Activated T-helper 9 cell treated with anti-CD3 and anti-CD28 coated beads, Interleukin-2, amount 50 U/mL, for 16 hours (primary cell): ENCODE measurements around the gene FOXR2.

ENCODE experiments used
- DNase-seq: peaks from one replicate; pipeline ENCODE4 v3.0.0-alpha.2; 2020; ENCODE audit warnings: low read depth

FOXR2 gene, protein sequence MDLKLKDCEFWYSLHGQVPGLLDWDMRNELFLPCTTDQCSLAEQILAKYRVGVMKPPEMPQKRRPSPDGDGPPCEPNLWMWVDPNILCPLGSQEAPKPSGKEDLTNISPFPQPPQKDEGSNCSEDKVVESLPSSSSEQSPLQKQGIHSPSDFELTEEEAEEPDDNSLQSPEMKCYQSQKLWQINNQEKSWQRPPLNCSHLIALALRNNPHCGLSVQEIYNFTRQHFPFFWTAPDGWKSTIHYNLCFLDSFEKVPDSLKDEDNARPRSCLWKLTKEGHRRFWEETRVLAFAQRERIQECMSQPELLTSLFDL

DNA sequence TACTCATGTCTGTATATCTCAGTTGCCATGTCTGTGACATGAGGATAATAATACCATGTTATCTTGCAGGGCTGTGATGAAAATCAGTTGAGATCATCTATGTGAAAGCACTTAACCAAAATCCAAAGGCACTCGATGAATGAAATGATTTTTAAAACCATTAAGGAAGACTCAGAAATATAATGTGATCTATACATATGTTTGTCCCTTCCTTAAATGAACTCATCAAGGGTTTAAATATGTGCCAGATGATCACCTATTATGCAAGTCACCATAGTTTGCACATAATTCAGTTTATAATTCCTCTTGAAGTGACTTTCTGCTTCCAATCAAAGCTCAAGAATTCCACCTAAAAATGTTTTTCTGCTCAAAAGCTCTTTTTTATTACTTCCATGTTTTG lies at the start of gene FOXR2:
Gene FOXR2, plus strand, starts transcription at position 301 of the 400 bp plus-strand sequence. CDS start 312 bp downstream, outside the sequence.
- no peak for DNase-seq

DNA sequence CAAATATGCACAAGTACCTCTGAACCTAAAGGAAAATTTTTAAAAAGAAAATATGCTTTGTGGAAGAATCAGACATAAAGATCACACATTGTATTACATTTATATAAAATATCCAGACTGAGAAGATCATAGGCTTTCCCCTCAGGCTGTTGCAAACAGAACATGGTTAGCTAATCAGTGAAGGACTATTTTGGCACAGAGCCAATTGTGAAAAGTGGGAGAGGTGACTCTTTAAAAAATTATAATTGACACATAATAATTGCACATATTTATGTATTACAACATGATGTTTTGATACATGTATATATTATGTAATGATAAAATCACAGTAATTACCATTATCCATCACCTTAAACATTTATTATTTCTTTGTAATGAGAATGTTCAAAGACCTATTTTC lies 44.1 kb upstream of the FOXR2 start:
- DNase-seq: no peak

- no peak for DNase-seq
These were observed 40.8 kb upstream of the FOXR2 start for GRCh38 chrX:55582447-55582846.

DNA sequence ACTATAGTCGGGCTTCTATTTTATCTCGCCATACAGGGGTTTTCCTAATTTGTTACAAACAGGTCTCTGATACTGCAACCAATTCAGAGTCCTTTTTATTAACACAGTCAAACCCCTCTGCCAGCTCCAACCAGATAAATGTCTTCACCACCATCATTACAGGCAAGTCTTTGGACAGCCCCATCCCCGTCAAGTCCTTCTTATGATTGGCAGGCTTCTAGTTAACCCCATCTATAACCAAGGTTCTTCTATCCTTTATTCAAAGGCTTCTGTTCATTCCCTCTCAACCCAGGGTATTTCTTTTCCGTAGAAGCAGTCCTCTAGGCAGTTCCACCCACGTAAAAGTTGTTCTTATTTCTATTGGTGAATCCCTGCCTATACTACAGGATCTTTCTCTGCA lies 29.9 kb upstream of the FOXR2 start:
- no peak for DNase-seq

GRCh38 chrX:55593756-55594257 lies 29.4 kb upstream of the FOXR2 start:
- no peak for DNase-seq

DNA sequence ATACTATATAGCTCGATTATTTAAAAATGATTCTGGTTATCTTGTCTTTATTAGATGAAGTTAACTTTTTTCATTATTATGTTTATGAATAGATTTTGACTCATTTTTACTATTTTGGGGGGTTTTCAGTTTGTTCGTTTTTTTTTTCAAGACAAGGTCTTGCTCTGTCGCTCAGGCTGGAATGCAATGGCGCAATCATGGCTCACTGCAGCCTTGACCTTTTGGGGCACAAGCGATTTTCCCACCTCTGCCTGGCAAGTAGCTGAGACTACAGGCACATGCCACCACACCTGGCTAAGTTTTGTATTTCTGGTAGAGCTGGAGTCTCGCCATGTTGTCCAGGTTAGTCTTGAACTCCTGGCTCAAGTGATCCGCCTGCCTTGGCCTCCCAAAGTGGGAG lies 24.9 kb upstream of the FOXR2 start:
- no peak for DNase-seq

DNA sequence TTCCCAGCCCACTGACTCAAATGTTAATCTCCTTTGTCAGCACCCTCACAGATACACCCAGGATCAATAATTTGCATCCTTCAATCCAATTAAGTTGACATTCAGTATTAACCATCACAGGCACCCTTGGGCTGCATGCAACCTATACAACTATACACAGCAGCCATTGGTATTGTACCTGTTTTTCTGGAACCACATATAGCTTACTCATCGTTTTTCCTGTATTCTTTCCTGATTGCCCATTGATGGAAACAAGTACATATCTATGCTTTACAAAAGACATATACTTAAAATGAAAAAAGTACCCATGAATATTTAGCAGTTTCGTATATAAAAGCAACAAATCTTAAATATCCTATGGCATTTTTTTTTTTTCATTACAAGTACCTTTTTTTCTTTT lies 3.7 kb upstream of the FOXR2 start:
- DNase-seq: no peak

DNA sequence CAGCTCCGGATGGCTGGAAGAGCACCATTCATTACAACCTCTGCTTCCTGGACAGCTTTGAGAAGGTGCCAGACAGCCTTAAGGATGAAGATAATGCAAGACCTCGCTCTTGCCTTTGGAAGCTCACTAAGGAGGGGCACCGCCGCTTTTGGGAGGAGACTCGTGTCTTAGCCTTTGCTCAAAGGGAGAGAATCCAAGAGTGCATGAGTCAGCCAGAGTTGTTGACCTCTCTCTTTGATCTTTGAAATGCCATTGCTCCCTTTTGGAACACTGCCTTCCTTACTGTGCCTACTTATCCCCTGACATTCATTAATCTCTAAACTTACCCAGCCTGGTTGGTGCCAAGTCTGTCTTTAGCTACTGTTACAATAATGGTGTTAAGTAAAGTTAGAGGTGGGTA lies 1.2 kb downstream of the FOXR2 start:
- DNase-seq: no peak

- no peak for DNase-seq
These were observed 12.9 kb downstream of the FOXR2 start for GRCh38 chrX:55636109-55636508.

DNA sequence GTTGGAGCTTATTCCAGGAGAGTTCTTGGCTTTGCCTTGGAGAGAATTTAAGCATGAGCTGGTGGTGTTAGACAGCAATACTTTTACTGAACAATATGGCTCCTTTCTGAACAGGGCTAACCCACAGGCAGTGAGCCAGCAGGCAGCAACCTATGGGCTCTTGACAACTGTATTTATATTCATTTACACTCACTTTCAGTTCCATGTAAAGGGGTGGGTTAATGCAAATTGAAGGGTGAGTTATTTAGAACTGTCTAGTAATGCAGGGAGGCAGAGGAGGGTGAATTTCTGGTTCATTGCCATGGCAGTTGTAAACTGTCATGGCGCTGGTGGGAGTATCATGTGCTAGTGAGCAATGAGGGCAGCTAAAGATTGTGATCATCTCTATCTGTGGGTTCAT lies 15.7 kb downstream of the FOXR2 start:
- DNase-seq: no peak

DNA sequence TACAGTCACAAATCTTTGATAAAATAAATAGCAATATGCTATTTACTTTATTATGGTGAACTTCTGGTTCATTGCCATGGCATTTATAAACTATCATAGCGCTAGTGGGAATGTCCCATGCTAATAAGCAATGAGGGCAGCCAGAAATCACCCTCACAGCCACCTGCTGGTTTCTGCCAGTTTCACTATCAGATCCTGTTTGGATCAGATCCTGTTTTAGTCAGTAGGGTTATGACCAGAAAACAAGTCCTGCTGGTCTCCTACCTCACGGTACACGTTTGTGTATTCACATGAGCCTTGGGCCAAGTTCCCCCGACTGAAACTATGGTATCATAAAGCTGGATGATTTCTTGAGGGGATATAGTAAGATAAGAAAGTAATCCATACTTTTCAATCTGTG lies 17.7 kb downstream of the FOXR2 start:
- DNase-seq: no peak

DNA sequence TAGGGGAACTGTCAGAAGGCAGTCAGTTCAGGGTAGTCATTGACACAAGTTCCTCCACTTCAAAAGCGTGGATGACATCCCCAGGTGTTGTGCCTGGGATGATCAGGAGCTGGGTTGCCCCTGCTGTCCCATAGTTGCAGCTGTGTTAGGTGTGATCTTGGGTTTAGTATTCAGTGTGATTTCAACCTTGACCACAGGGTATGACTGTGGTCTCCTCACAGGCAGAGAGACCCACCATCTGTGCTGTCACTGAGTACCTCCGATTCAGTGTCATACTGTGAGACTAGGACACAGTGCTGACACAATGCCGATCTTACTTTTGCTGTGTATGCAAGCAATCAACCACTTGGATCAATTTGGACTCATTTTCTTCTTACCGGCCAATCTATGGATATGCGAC lies 25.2 kb downstream of the FOXR2 start:
- DNase-seq: no peak

DNA sequence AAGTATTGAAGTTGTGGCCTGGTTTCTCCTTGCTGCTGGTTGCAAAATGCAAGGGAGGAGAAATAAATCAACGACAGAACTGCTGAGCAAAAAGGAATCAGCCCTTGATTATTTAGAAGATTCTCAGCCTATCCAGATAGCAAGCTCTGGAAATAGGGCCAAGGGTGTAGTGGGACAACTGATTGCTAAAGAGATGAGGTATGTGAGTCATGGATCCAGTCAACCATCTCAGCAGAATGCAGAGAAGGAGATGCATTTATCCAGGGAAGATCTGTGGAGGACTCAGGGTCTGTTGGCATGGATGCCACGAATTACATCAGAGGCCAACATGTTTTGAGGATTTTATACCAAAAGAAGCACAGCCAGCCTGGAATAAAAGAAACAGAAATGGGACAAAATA lies 36.7 kb downstream of the FOXR2 start:
- no peak for DNase-seq

- DNase-seq: no peak
These were observed 40.4 kb downstream of the FOXR2 start for GRCh38 chrX:55663584-55663983.

DNA sequence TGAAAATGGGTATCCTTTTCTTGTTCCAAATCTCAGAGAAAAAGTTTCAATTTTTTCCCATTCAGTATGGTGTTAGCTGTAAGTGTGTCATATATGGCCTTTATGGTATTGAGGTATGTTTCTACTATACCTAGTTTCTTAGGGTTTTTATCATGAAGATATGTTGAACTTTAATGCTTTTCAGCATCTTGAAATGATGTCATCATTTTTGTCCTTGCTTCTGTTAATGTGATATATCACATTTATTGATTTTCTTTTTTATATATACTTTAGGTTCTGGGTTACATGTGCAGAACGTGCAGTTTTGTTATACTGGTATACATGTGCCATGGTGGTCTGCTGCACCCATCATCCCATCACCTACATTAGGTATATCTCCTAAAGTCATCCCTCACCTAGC lies 44.9 kb downstream of the FOXR2 start:
- no peak for DNase-seq
